ENCODE results near the gene MRPL24.

The MRPL24 gene

DNA sequence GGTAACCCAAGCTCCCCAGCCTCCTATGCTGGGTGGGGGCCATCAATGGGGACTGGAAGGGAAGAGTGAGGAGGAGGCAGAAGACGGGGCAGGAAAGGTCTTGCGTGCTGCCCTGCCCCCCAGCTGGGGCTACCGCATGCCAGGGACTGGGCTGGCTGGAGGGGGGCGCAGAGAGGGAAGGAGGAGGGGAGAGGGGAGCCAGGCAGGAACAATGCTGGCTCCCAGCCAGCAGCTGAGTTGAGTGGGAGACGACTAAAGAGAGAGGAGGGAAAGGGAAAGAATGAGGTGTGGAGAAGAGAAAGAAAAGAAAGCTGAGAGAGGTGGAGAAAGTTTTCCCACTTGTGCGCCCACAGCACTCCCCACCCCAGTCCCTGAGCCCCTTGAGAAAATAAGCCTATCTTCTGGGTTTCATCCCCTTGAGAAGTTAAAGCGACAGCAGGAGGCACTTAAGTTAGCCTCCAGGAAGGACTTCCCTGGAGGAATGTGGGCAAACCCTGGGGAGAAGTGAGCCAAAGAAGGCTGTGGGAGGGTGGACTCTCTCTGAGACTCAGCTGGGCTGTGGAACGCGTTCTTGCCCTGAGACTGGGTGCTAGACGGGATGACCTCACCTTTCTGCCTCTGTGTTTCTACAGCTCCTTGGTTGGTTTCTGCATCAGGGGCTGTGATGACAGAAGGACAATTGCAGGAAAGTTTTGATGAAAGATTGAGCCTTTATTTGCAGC is 50.8 kb downstream of the MRPL24 start:
- no peak for DNase-seq

DNA sequence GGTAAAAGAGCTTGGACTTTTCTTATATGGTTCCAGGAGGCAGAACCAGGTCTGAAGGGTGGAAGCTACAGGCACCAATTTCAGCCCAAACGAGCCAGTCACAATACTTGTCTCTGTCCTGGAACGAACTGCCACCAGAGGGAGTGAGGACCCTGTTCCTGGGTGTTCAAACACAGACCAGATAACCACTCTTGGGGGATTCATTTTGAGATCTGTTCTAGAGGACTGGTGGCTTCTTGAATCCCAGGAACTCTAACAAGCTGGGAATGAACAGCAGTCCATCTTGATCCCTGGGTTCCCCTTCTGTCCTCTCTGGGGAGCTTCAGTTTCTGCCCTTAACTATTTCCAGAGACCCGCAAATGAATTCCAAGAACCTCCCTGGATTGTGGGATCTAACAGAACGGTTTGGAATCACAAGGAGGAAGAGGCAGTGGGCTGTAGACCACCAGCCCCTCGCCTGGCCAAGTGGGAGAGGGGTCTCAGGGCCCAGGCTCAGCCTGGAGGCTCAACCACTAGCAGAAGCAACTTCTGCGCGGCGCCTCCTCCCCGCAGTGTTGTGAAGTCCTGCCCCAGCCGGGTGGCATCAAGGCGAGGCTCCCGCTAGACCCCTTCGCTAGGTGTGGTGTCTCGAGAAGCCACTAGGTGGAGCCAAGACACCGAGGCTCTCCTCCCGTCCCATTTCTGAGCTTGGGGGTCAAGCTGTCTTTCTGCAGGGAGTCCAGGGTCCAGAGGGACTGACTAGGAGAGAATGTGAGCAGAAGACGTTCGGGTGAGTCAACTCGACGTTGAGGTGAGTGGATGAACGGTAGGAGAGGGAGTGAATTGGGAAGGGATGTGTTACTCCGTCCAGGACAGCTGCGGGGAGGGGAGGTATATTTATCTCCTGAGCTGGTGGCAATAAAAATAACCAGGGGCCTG is 51.6 kb downstream of the MRPL24 start:
- peak; percentile 82 for DNase-seq

Data from activated CD4-positive, alpha-beta T cell treated with anti-CD3 and anti-CD28 coated beads, Interleukin-2, amount 50 U/mL, for 16 hours (primary cell).